H1 (cell line): ENCODE data around the gene DGCR8. TPM values are rescaled to one million over a fixed set of nuclear protein-coding genes. Genes with fewer than 3 reads are reported as not detected.

Experiments used
- CREB1 ChIP-seq: IDR thresholded peaks from 2 replicates; pipeline ENCODE4 v1.6.1; 2012; ENCODE audit warnings: inconsistent platforms
- EP300 ChIP-seq, 2 experiments: IDR thresholded peaks; 1 replicate in 1 of 2; 2 replicates in 1 of 2; pipeline ENCODE4 v1.6.1; 2011 to 2012; ENCODE audit warnings: low read depth in 2 of 2, low read length in 2 of 2, mild to moderate bottlenecking in 2 of 2, borderline replicate concordance in 1 of 2, inconsistent platforms in 1 of 2, moderate library complexity in 1 of 2
- SIX5 ChIP-seq: IDR thresholded peaks from 2 replicates; pipeline ENCODE4 v1.6.1; 2011; ENCODE audit warnings: mild to moderate bottlenecking, low read depth, low read length
- ZNF274 ChIP-seq: IDR thresholded peaks from 2 replicates; pipeline ENCODE4 v1.7.0; 2012; ENCODE audit warnings: low read length, borderline replicate concordance; ENCODE audit errors: extremely low read depth
- polyA plus RNA-seq, 7 experiments: library from polyadenylated mRNA; depleted of rRNA in 3 of 7; stranded (reverse) in 5 of 7; unstranded in 2 of 7; fragments of >200 nt in 5 of 7; fragments of 200-250 nt in 2 of 7; gene quantifications; 1 replicate in 5 of 7; 2 replicates in 1 of 7; 4 replicates in 1 of 7; pipeline versions ENCODE4 v1.2.1 to v1.2.3, GENCODE V29; 2011 to 2013; ENCODE audit warnings: missing spikeins in 2 of 7, mixed read lengths in 2 of 7
- total RNA-seq: library from RNA; stranded (reverse); fragmentation: NEBNext Ultra II Directional; extraction: Animal tissue kit (Norgen Biotek cat#: 25700); gene quantifications from 2 replicates; pipeline ENCODE4 v1.2.1, GENCODE V29; 2021

The DGCR8 gene
- total and polyA plus RNA-seq, 2 of the 8 experiments (the other 6 are each of a cell fraction or from before 2014, with no cell fraction given): 23.7 to 43.7 TPM

DNA sequence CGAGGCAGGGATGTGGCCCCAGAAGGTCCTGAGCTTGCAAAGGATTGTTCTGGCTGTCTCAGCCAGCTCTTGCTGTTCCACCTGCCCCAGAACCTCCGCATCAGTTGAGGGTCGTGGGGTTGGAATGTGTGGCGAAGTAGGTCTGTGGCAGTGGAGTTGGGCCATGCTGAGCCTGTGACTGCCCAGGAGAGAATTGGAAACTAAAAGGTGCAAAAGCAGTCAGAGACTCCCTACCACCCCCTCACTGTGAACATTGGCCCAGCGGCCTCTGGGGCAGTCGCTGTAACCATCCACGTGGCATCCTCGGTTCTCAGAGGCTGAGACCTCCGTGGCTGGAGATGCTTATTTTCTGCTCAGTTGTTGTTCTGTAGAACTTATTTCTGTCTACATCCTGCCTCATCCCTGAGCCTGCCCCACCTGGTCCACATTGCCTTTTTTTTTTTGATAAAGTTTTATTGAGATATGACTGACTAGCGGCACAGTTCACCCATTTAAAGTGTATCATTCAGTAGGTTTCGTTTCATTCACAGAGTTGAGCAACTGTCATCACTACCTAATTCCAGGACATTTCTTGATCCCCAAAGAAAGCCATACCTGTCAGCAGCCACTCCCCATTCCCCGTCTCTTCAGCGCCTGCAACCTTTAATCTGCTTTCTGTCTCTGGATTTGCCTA is 22.3 kb upstream of the DGCR8 start (continued):
- TF ChIP-seq EP300 (IDR thresholded peaks at IDR 0.05; ENCODE audit: borderline replicate concordance in 1 of 2, low read depth in 2 of 2, low read length in 2 of 2) (no peak), SIX5 (no peak), CREB1 (no peak), ZNF274 (no peak)
